ENCODE measurements around the gene PPARA. TPM values are rescaled to one million over a fixed set of nuclear protein-coding genes. Genes with fewer than 3 reads are reported as not detected.

The PPARA gene
- total RNA-seq, 6 donors from 2014 or later: 10.2 to 27.0 (median 20.9) TPM

GRCh38 chr22:46114518-46115387 is 35.6 kb upstream of the PPARA start:
- H3K36me3 ChIP-seq: peaks cover 0 to 45% (median 32%) of the 10 kb centered on the region in 4 donors
- no peak overlapping the region for H3K4me3 ChIP-seq
- peaks cover 23 to 49% (median 28%) of the 10 kb centered on the region in 4 donors for H3K4me1 ChIP-seq
- ATAC-seq (ENCODE audit: low FRiP score in 2 of 2) (no peak), DNase-seq (peak in 1 of 2 donors; percentile 70)
- H3K9me3 ChIP-seq: no peaks in the 10 kb centered on the region
- H3K27ac ChIP-seq: peak overlapping the region; percentile 65 to 93 (median 69)
- H3K27me3 ChIP-seq: no peaks in the 10 kb centered on the region
- WGBS, 2 donors: 51 to 58% methylated on average over 6 to 14 of the region's 15 CpGs
- TF ChIP-seq CTCF (IDR thresholded peaks at IDR 0.05): peak in 3 of 6 experiments; percentile 11 to 23 (median 11)
- no peak for TF ChIP-seq POLR2AphosphoS5 (IDR thresholded peaks at IDR 0.05)
- no peak for TF ChIP-seq POLR2A (IDR thresholded peaks at IDR 0.05)
- no peak for TF ChIP-seq EP300 (IDR thresholded peaks at IDR 0.05)

- WGBS, 2 donors: 70% methylated on average over 4 of the region's 4 CpGs; no CpG with 5 or more reads in 1 of the 2 donors
- no peak for TF ChIP-seq EP300 (IDR thresholded peaks at IDR 0.05)
- TF ChIP-seq POLR2A (IDR thresholded peaks at IDR 0.05): no peak
- no peak for TF ChIP-seq CTCF (IDR thresholded peaks at IDR 0.05)
- TF ChIP-seq POLR2AphosphoS5 (IDR thresholded peaks at IDR 0.05): no peak
- Histone ChIP-seq H3K9me3 (no peaks in the 10 kb centered on the region), H3K36me3 (peaks cover 0 to 40% (median 26%) of the 10 kb centered on the region in 4 donors), H3K4me1 (peaks cover 18 to 43% (median 23%) of the 10 kb centered on the region in 4 donors), H3K4me3 (no peak overlapping the region), H3K27me3 (no peaks in the 10 kb centered on the region), H3K27ac (peak overlapping the region; percentile 65 to 93 (median 69))
- ATAC-seq (ENCODE audit: low FRiP score in 2 of 2) (no peak), DNase-seq (no peak)
These were observed 35.0 kb upstream of the PPARA start for GRCh38 chr22:46115388-46115678.

- no peak for TF ChIP-seq POLR2A (IDR thresholded peaks at IDR 0.05)
- TF ChIP-seq POLR2AphosphoS5 (IDR thresholded peaks at IDR 0.05): no peak
- TF ChIP-seq CTCF (IDR thresholded peaks at IDR 0.05): no peak
- no peak for TF ChIP-seq EP300 (IDR thresholded peaks at IDR 0.05)
- Histone ChIP-seq H3K36me3 (peaks cover 0 to 34% (median 20%) of the 10 kb centered on the region in 4 donors), H3K4me1 (peaks cover 16 to 37% (median 23%) of the 10 kb centered on the region in 4 donors), H3K27ac (peak overlapping the region; percentile 65 to 93 (median 69)), H3K27me3 (no peaks in the 10 kb centered on the region), H3K9me3 (no peaks in the 10 kb centered on the region), H3K4me3 (no peak overlapping the region)
- ATAC-seq (ENCODE audit: low FRiP score in 2 of 2): no peak
- 57 to 67% methylated on average over 22 to 23 of the region's 23 CpGs for WGBS, 2 donors
- DNase-seq: peak in 1 of 2 donors; percentile 74
These were observed 34.4 kb upstream of the PPARA start for GRCh38 chr22:46115755-46116490.

GRCh38 chr22:46116491-46116958 is 33.8 kb upstream of the PPARA start:
- no peak overlapping the region for H3K4me3 ChIP-seq
- H3K9me3 ChIP-seq: no peaks in the 10 kb centered on the region
- no peaks in the 10 kb centered on the region for H3K27me3 ChIP-seq
- DNase-seq (peak; percentile 93 to 97), ATAC-seq (ENCODE audit: low FRiP score in 2 of 2) (peak; percentile 86 to 92)
- peaks cover 16 to 34% (median 22%) of the 10 kb centered on the region in 4 donors for H3K4me1 ChIP-seq
- WGBS, 2 donors: 12% methylated on average over 24 of the region's 28 CpGs; no CpG with 5 or more reads in 1 of the 2 donors
- peaks cover 0 to 30% (median 18%) of the 10 kb centered on the region in 4 donors for H3K36me3 ChIP-seq
- TF ChIP-seq EP300 (IDR thresholded peaks at IDR 0.05) (no peak), POLR2AphosphoS5 (IDR thresholded peaks at IDR 0.05) (peak; percentile 28 to 65), CTCF (IDR thresholded peaks at IDR 0.05) (peak; percentile 87 to 99 (median 94)), POLR2A (IDR thresholded peaks at IDR 0.05) (no peak)
- H3K27ac ChIP-seq: peak overlapping the region; percentile 65 to 93 (median 69)

All from upper lobe of left lung (tissue), 6 donors.